Ovary (tissue), 9 donors: ENCODE measurements around the gene CACNB2. TPM values are rescaled to one million over a fixed set of nuclear protein-coding genes. Genes with fewer than 3 reads are reported as not detected.

ENCODE experiments used
- DNase-seq, 5 donors: peaks; one replicate each; pipeline ENCODE4 v3.0.0-alpha.2; 2019 to 2020
- H3K27ac ChIP-seq, 2 donors: fragments of 200-600 bp; one replicate each; pipeline versions ENCODE4 v1.5.1 to v1.8.0; 2019 to 2022
- H3K27me3 ChIP-seq: fragments of 200-600 bp; one replicate; pipeline ENCODE4 v1.8.0; 2022
- H3K36me3 ChIP-seq: fragments of 200-600 bp; sonication (generic); one replicate; pipeline ENCODE4 v1.5.1; 2019
- H3K4me1 ChIP-seq: one replicate; pipeline ENCODE4 v1.8.1; 2013; ENCODE audit warnings: mild to moderate bottlenecking, moderate library complexity; ENCODE audit not compliant: insufficient read depth
- H3K4me3 ChIP-seq: fragments of 200-600 bp; sonication (generic); one replicate; pipeline ENCODE4 v1.5.1; 2017
- H3K9me3 ChIP-seq, 2 donors: fragments of 200-600 bp in 1 of 2; sonication (generic) in 1 of 2; one replicate each; pipeline versions ENCODE4 v1.5.1 to v1.8.1; 2013 to 2019; ENCODE audit warnings: mild to moderate bottlenecking in 1 of 2, moderate library complexity in 1 of 2
- EP300 ChIP-seq: sonication (generic); formaldehyde crosslinking; IDR thresholded peaks from one replicate; pipeline ENCODE4 v1.6.1; 2017; ENCODE audit warnings: antibody characterized with exemption
- POLR2A ChIP-seq: fragments of 450-650 bp; IDR thresholded peaks from one replicate; pipeline ENCODE4 v1.6.1; 2017; ENCODE audit warnings: antibody characterized with exemption, mild to moderate bottlenecking, moderate library complexity
- WGBS, 3 donors: extraction: QIAGEN DNeasy Blood & Tissue Kit in 1 of 3; methylation state at CpG; one replicate each; pipeline versions ENCODE4 v1.1.5 to v1.1.7; 2013 to 2017; 5-methylcytosine and 5-hydroxymethylcytosine counted together
- intact Hi-C, 4 donors: fragments of 100-400 bp; cut with DNase I; formaldehyde crosslinking; loops; one replicate each; pipeline versions ENCODE4 v1.11.0 to v1.15.1; 2022 to 2023
- polyA plus RNA-seq, 2 donors: library from polyadenylated mRNA; stranded (reverse); fragments of 200-250 nt in 1 of 2; fragments of 350-450 nt in 1 of 2; fragmentation: Illumina TruSeq in 1 of 2; extraction: RNeasy Lipid Tissue Mini Kit (QIAGEN cat#74804) in 1 of 2; gene quantifications; one replicate each; pipeline ENCODE4 v1.2.3, GENCODE V29; 2013 to 2014
- total RNA-seq, 7 donors: library from RNA; depleted of rRNA in 2 of 7; stranded (reverse); fragments of >200 nt in 2 of 7; fragmentation: NEBNext Ultra II Directional in 3 of 7; extraction: Animal tissue kit (Norgen Biotek cat#: 25700) in 3 of 7; gene quantifications; one replicate each; pipeline versions ENCODE4 v1.1.0 to v1.2.4, GENCODE V29; 2016 to 2023
- TF ChIP-seq, protein P1 (sequence below), 3 donors: fragments of 450-650 bp in 2 of 3; fragments of 200-600 bp in 1 of 3; IDR thresholded peaks; one replicate each; pipeline versions ENCODE4 v1.5.1 to v1.8.0; 2016 to 2022; ENCODE audit warnings: antibody characterized with exemption in 3 of 3, mild to moderate bottlenecking in 1 of 3
- donor health status: DM: no; HTN: no; CAD: no; lungs with moderate emphysema.
- donor health status: DM: no; HTN: no; CAD: no.
- donor health status: Bipolar disorder and iron deficiency.
- donor health status: DM: yes; HTN: yes; CAD: no.
- donor health status: DM: no; HTN: no; CAD: no.
- donor health status: DM: yes; HTN: yes; CAD: no.

CACNB2 gene
- total and polyA plus RNA-seq, 9 donors, result 8.9 to 60.9 (median 23.8) TPM

DNA sequence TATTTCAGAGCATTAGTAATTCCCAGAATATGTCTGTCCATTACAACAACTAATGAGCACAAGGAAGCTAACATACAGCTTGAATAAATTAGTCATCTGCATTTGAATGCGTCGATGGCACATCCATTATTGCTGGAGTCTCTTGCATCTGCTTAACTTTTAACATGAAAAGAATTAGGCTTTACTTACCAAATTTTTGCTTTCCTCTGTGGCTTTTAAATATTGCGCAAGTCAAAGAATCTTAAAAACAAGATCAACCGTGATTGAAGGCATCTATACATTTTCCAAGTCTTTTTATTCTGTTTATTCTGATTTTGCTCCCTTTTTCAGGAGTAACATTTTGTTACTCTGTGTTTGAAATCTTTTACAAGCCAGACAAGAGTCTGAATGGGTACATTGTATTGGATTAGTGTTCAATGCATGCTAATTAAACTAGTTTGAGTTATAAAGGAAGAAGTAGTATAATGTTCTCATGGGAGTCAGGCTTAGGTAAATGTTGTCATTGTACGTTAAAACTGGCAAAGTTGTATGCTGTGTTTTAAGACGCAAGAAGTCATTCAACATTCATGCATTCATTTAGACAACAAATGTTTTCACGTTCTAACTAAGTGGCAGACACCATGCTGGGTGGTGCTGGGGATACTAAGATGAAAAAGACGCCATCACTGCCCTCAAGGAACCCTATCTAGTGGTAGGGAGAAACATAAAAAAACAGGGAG is 4.0 kb upstream of the CACNB2 start:
- Histone ChIP-seq H3K4me1 (no peaks in the 10 kb centered on the region), H3K27me3 (no peaks in the 10 kb centered on the region), H3K27ac (no peak overlapping the region), H3K36me3 (no peaks in the 10 kb centered on the region), H3K4me3 (no peak overlapping the region), H3K9me3 (no peaks in the 10 kb centered on the region)
- TF ChIP-seq POLR2A (no peak), EP300 (no peak)
- TF ChIP-seq, protein P1, sequence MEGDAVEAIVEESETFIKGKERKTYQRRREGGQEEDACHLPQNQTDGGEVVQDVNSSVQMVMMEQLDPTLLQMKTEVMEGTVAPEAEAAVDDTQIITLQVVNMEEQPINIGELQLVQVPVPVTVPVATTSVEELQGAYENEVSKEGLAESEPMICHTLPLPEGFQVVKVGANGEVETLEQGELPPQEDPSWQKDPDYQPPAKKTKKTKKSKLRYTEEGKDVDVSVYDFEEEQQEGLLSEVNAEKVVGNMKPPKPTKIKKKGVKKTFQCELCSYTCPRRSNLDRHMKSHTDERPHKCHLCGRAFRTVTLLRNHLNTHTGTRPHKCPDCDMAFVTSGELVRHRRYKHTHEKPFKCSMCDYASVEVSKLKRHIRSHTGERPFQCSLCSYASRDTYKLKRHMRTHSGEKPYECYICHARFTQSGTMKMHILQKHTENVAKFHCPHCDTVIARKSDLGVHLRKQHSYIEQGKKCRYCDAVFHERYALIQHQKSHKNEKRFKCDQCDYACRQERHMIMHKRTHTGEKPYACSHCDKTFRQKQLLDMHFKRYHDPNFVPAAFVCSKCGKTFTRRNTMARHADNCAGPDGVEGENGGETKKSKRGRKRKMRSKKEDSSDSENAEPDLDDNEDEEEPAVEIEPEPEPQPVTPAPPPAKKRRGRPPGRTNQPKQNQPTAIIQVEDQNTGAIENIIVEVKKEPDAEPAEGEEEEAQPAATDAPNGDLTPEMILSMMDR (IDR thresholded peaks at IDR 0.05), result no peak
- DNase-seq, result no peak
- intact Hi-C loops, result no loop called here
- WGBS, 3 donors, result 75 to 91% (median 85%) methylated on average over 8 of the region's 8 CpGs

DNA sequence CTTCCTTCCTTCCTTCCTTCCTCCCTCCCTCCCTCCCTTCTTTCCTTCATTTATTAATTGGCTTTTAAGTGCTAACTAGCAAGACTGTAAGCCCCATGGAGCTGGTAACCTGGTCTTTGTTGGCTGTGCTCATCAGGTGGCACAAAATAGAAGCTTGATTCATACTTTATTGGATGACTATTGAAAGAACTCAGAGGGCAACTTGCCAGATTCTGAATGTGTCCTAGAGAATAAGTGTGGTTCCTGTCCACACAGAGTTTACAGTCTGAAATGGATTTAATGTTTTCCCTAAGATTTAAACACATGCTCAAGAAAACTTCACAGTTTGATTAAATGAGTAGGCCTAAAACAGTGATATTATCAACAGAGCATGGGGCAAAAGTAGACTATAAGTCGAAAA is 3.1 kb upstream of the CACNB2 start:
- no peak for DNase-seq
- Histone ChIP-seq H3K9me3 (no peaks in the 10 kb centered on the region), H3K4me3 (no peak overlapping the region), H3K27me3 (no peaks in the 10 kb centered on the region), H3K4me1 (no peaks in the 10 kb centered on the region), H3K27ac (no peak overlapping the region), H3K36me3 (no peaks in the 10 kb centered on the region)
- no peak for TF ChIP-seq EP300
- no peak for TF ChIP-seq POLR2A
- TF ChIP-seq, protein P1 (IDR thresholded peaks at IDR 0.05), result no peak
- intact Hi-C loops, result no loop called here
- WGBS, 3 donors, result 0 to 96% (median 39%) methylated on average over 1 of the region's 1 CpG

DNA sequence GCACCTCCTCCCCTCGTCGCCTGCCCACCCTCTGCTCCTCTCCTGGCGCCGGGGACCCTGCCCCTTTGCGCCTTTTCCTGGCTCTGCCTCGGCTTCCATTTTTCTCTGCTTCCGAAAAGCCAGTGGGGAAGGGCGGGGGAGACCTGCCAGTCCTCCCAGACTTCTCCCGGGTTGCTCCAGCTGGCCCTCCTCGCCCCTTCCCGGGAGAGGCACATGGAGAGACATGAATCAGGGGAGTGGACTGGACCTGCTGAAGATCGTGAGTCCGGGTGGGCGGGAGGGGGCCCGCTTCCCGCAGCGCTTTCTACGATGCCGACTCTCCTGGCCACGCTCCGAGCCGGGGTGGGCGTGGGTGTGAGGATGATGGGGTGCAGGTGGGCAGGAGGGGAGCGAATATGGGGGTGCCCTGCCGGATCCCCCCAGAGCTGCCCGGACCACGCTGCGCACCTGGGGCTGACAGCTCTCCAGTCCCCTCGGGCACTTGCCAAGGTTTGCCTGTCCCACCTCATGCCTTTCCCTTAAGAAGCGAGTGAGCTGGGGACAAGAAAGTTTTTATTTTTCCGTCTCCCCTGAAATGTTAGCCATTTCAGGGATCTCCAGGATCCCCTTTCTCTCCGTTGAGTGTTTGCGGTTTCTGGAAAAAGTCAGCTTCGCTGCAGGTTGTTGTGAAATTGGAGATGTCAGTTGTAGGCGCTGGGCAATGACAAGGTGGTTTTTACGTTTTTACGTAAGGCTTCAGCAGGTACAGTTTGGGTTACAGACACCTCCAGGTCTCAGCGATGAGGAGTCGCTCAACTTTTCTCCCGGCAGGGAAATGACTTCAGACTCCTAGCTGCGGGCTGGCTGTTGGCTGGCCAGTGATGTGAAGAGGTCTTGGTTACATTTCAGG is 977 bp downstream of the CACNB2 start:
- peak overlapping the region; percentile 87 to 99 for H3K27ac ChIP-seq
- DNase-seq, result peak in 4 of 5 donors; percentile 41 to 63 (median 50)
- H3K27me3 ChIP-seq, result no peaks in the 10 kb centered on the region
- WGBS, 3 donors, result 1 to 4% (median 3%) methylated on average over 41 of the region's 41 CpGs
- no peaks in the 10 kb centered on the region for H3K4me1 ChIP-seq
- no peaks in the 10 kb centered on the region for H3K36me3 ChIP-seq
- intact Hi-C loops, result loop anchor here in 2 of 4 donors (5.0 to 10.0 kb wide), 2 partner anchors 74 to 76 kb away; no protein-coding TSS in a partner anchor
- peak overlapping the region; percentile 66 for H3K4me3 ChIP-seq
- TF ChIP-seq POLR2A (peak; percentile 4), EP300 (no peak)
- TF ChIP-seq, protein P1 (IDR thresholded peaks at IDR 0.05), result no peak
- no peaks in the 10 kb centered on the region for H3K9me3 ChIP-seq

DNA sequence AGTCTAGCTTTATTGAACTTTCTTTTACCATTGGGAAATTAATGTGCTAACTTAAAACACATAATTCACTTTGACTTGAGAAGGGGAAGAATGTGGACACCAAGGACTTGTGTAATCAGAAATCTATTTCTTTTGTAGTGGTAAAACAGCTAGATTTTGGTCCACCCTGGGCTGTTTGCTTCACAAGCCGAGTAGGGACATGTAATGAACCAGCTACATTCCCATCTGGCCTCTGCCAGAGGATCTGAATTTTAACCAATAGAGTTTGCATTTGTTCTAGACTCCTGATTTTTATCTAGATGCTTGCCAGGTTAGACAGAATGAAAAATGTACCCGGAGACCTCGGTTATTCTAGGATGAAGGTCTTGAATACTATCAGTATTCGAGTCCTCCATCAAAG is 1.9 kb downstream of the CACNB2 start:
- Histone ChIP-seq H3K4me1 (no peaks in the 10 kb centered on the region), H3K4me3 (no peak overlapping the region)
- DNase-seq, result no peak

More for the DNA sequence above, 1.9 kb downstream of the CACNB2 start:
- TF ChIP-seq EP300 (no peak), POLR2A (no peak)
- TF ChIP-seq, protein P1 (IDR thresholded peaks at IDR 0.05), result no peak
- intact Hi-C loops, result loop anchor here in 2 of 4 donors (5.0 to 10.0 kb wide), 2 partner anchors 73 to 75 kb away; no protein-coding TSS in a partner anchor
- no peaks in the 10 kb centered on the region for H3K9me3 ChIP-seq
- no peaks in the 10 kb centered on the region for H3K27me3 ChIP-seq
- H3K36me3 ChIP-seq, result no peaks in the 10 kb centered on the region
- 53 to 60% (median 58%) methylated on average over 4 of the region's 4 CpGs for WGBS, 3 donors
- H3K27ac ChIP-seq, result peak overlapping the region; percentile 87 to 99
